CD14-positive monocyte (primary cell): ENCODE results near the gene NUP205. TPM values are rescaled to one million over a fixed set of nuclear protein-coding genes. Genes with fewer than 3 reads are reported as not detected.

ENCODE experiments used
- DNase-seq, 3 donors: peaks; one replicate each; pipeline ENCODE4 v3.0.0-alpha.2; 2011 to 2022
- H2AFZ ChIP-seq: 2 replicates; pipeline ENCODE4 v1.6.0; 2012; ENCODE audit warnings: mild to moderate bottlenecking, low read depth, low read length, inconsistent platforms; ENCODE audit not compliant: insufficient read depth, poor library complexity, severe bottlenecking
- H3K27ac ChIP-seq, 2 donors: 1 replicate in 1 of 2; 2 replicates in 1 of 2; pipeline ENCODE4 v1.5.1; 2012 to 2013; ENCODE audit warnings: low read length in 2 of 2, control low read depth in 1 of 2, inconsistent platforms in 1 of 2, low read depth in 1 of 2, mild to moderate bottlenecking in 1 of 2
- H3K27me3 ChIP-seq, 2 donors: one replicate each; pipeline versions ENCODE4 v1.6.0 to v1.6.1; 2011 to 2013; ENCODE audit warnings: low read length in 2 of 2; ENCODE audit not compliant: control insufficient read depth in 2 of 2, insufficient read depth in 2 of 2
- H3K36me3 ChIP-seq, 2 donors: replicated peaks in 1 of 2; 1 replicate in 1 of 2; 2 replicates in 1 of 2; pipeline versions ENCODE4 v1.5.1 to v1.6.1; 2012 to 2013; ENCODE audit warnings: low read length in 2 of 2, control low read depth in 1 of 2, inconsistent platforms in 1 of 2, mild to moderate bottlenecking in 1 of 2; ENCODE audit not compliant: insufficient read depth in 2 of 2, control insufficient read depth in 1 of 2
- H3K4me1 ChIP-seq, 2 donors: 1 replicate in 1 of 2; 2 replicates in 1 of 2; pipeline versions ENCODE4 v1.5.1 to v1.6.1; 2012 to 2013; ENCODE audit warnings: low read length in 2 of 2, control low read depth in 1 of 2, inconsistent platforms in 1 of 2, mild to moderate bottlenecking in 1 of 2, moderate library complexity in 1 of 2; ENCODE audit not compliant: insufficient read depth in 2 of 2, control insufficient read depth in 1 of 2
- H3K4me2 ChIP-seq: replicated peaks from 2 replicates; pipeline ENCODE3; 2012; ENCODE audit warnings: low read length, moderate library complexity, mild to moderate bottlenecking; ENCODE audit not compliant: poor library complexity, severe bottlenecking; ENCODE audit errors: extremely low read depth
- H3K4me3 ChIP-seq, 3 experiments: fragments of 200-600 bp in 1 of 3; sonication (generic) in 1 of 3; replicated peaks in 1 of 3; 1 replicate in 2 of 3; 2 replicates in 1 of 3; pipeline ENCODE4 v1.5.1; 2011 to 2013; ENCODE audit warnings: low read length in 3 of 3, mild to moderate bottlenecking in 3 of 3, control low read depth in 2 of 3, low read depth in 2 of 3, inconsistent platforms in 1 of 3, moderate library complexity in 1 of 3
- H3K79me2 ChIP-seq: 2 replicates; pipeline ENCODE4 v1.6.0; 2012; ENCODE audit warnings: mild to moderate bottlenecking, control low read depth, inconsistent platforms, low read length, moderate library complexity; ENCODE audit not compliant: insufficient read depth
- H3K9ac ChIP-seq: 2 replicates; pipeline ENCODE4 v1.6.0; 2017; ENCODE audit warnings: low read length, mild to moderate bottlenecking; ENCODE audit not compliant: insufficient read depth, poor library complexity, severe bottlenecking
- H3K9me3 ChIP-seq, 2 donors: replicated peaks in 1 of 2; 1 replicate in 1 of 2; 2 replicates in 1 of 2; pipeline versions ENCODE4 v1.5.1 to v1.6.1; 2012 to 2013; ENCODE audit warnings: low read length in 2 of 2, control low read depth in 1 of 2; ENCODE audit not compliant: control insufficient read depth in 1 of 2, insufficient read depth in 1 of 2
- H4K20me1 ChIP-seq: 2 replicates; pipeline ENCODE4 v1.6.0; 2012; ENCODE audit warnings: mild to moderate bottlenecking, low read length, control low read depth, moderate library complexity; ENCODE audit not compliant: insufficient read depth
- H3K27ac Mint-ChIP-seq, 7 donors: one replicate each; pipeline ENCODE4 v1.8.0; 2020; ENCODE audit warnings: mild to moderate bottlenecking in 7 of 7, mixed read lengths in 7 of 7, moderate library complexity in 6 of 7, inconsistent platforms in 2 of 7
- H3K27me3 Mint-ChIP-seq, 3 donors: one replicate each; pipeline ENCODE4 v1.8.0; 2021 to 2022; ENCODE audit warnings: low read depth in 3 of 3, mild to moderate bottlenecking in 3 of 3, mixed read lengths in 3 of 3, moderate library complexity in 3 of 3, inconsistent platforms in 1 of 3
- H3K36me3 Mint-ChIP-seq, 2 donors: one replicate each; pipeline ENCODE4 v1.8.0; 2020; ENCODE audit warnings: mixed read lengths in 2 of 2, inconsistent platforms in 1 of 2, mild to moderate bottlenecking in 1 of 2
- H3K4me1 Mint-ChIP-seq: one replicate; pipeline ENCODE4 v1.8.0; 2020; ENCODE audit warnings: mild to moderate bottlenecking, mixed read lengths
- H3K4me3 Mint-ChIP-seq, 2 donors: one replicate each; pipeline ENCODE4 v1.8.0; 2020; ENCODE audit warnings: mild to moderate bottlenecking in 2 of 2, mixed read lengths in 2 of 2, moderate library complexity in 1 of 2
- H3K9me3 Mint-ChIP-seq, 7 donors: one replicate each; pipeline ENCODE4 v1.8.0; 2020 to 2022; ENCODE audit warnings: mixed read lengths in 7 of 7, mild to moderate bottlenecking in 6 of 7, moderate library complexity in 6 of 7, inconsistent platforms in 2 of 7
- CTCF ChIP-seq: fragments of 200-600 bp; IDR thresholded peaks from one replicate; pipeline ENCODE4 v1.8.0; 2022; ENCODE audit warnings: antibody characterized with exemption, mild to moderate bottlenecking
- WGBS: methylation state at CpG from one replicate; pipeline ENCODE4 v1.1.5; 2013; ENCODE audit warnings: missing lambda C conversion rate; ENCODE audit not compliant: insufficient coverage; 5-methylcytosine and 5-hydroxymethylcytosine counted together
- intact Hi-C, 2 donors: fragments of 100-400 bp; cut with micrococcal nuclease; formaldehyde crosslinking; loops; one replicate each; pipeline versions ENCODE4 v1.15.0 to v1.15.1; 2023
- polyA plus RNA-seq, 3 donors: library from polyadenylated mRNA; depleted of rRNA in 1 of 3; unstranded in 2 of 3; stranded (reverse) in 1 of 3; fragments of 300-500 nt in 2 of 3; fragments of >200 nt in 1 of 3; fragmentation: Illumina TruSeq in 2 of 3; gene quantifications; 1 replicate in 2 of 3; 2 replicates in 1 of 3; pipeline ENCODE4 v1.2.3, GENCODE V29; 2012 to 2021

The NUP205 gene
- polyA plus RNA-seq, 3 donors, result 10.9 to 15.2 (median 13.7) TPM

- 100% methylated on average over 2 of the region's 3 CpGs for WGBS
- no peaks in the 10 kb centered on the region for H3K27me3 Mint-ChIP-seq
- Histone ChIP-seq H3K4me3 (no peak overlapping the region), H3K4me1 (no peaks in the 10 kb centered on the region), H3K9ac (no peak overlapping the region), H2AFZ (no peak overlapping the region), H3K4me2 (no peak overlapping the region), H3K79me2 (peaks cover 45% of the 10 kb centered on the region), H4K20me1 (no peaks in the 10 kb centered on the region), H3K9me3 (no peaks in the 10 kb centered on the region), H3K27me3 (no peaks in the 10 kb centered on the region), H3K36me3 (peaks cover 45 to 59% of the 10 kb centered on the region in 2 donors), H3K27ac (no peak overlapping the region)
- peaks cover 3% of the 10 kb centered on the region for H3K4me1 Mint-ChIP-seq
- intact Hi-C loops, result no loop called here
- H3K9me3 Mint-ChIP-seq, result no peaks in the 10 kb centered on the region
- no peak for DNase-seq
- H3K36me3 Mint-ChIP-seq, result peaks cover 41 to 53% of the 10 kb centered on the region in 2 donors
- no peak overlapping the region for H3K4me3 Mint-ChIP-seq
- TF ChIP-seq CTCF, result no peak
- peak overlapping the region in 1 of 7 donors; percentile 26 for H3K27ac Mint-ChIP-seq
These were observed 14.1 kb downstream of the NUP205 start for GRCh38 chr7:135571834-135572233.

GRCh38 chr7:135573541-135573940 is 15.8 kb downstream of the NUP205 start:
- Mint-ChIP-seq H3K36me3 (peaks cover 56 to 68% of the 10 kb centered on the region in 2 donors), H3K4me3 (no peak overlapping the region)
- no peak overlapping the region for H3K4me3 ChIP-seq

More at GRCh38 chr7:135573541-135573940, 15.8 kb downstream of the NUP205 start:
- Mint-ChIP-seq H3K4me1 (peaks cover 3% of the 10 kb centered on the region), H3K27ac (no peak overlapping the region), H3K27me3 (no peaks in the 10 kb centered on the region), H3K9me3 (no peaks in the 10 kb centered on the region)
- H3K27me3 ChIP-seq, result no peaks in the 10 kb centered on the region
- peaks cover 29% of the 10 kb centered on the region for H3K79me2 ChIP-seq
- no peak for DNase-seq
- H3K9me3 ChIP-seq, result no peaks in the 10 kb centered on the region
- no peak for TF ChIP-seq CTCF
- WGBS, result no CpG with 5 or more reads among the region's 2 CpGs
- H3K4me1 ChIP-seq, result no peaks in the 10 kb centered on the region
- no peak overlapping the region for H3K27ac ChIP-seq
- peaks cover 61 to 76% of the 10 kb centered on the region in 2 donors for H3K36me3 ChIP-seq
- no peaks in the 10 kb centered on the region for H4K20me1 ChIP-seq
- H2AFZ ChIP-seq, result no peak overlapping the region
- H3K4me2 ChIP-seq, result no peak overlapping the region
- H3K9ac ChIP-seq, result no peak overlapping the region
- intact Hi-C loops, result no loop called here
